Keratinocyte (primary cell): ENCODE measurements around the gene OR4D10. TPM values are rescaled to one million over a fixed set of nuclear protein-coding genes. Genes with fewer than 3 reads are reported as not detected.

ENCODE experiments used
- DNase-seq: peaks from one replicate; pipeline ENCODE4 v3.0.0-alpha.2; 2011; ENCODE audit warnings: low read depth, missing footprints, low spot score
- FAIRE-seq: peaks from 2 replicates; lab custom pipeline; 2011; peaks lifted over from hg19 to GRCh38; lab: Jason Lieb, UNC
- H2AFZ ChIP-seq: 2 replicates; pipeline ENCODE4 v1.6.0; 2012; ENCODE audit warnings: low read length, control low read depth, inconsistent platforms; ENCODE audit not compliant: control insufficient read depth
- H3K27ac ChIP-seq: 2 replicates; pipeline ENCODE4 v1.5.1; 2011; ENCODE audit warnings: low read length; ENCODE audit not compliant: control insufficient read depth, insufficient read depth
- H3K27me3 ChIP-seq: 3 replicates; pipeline ENCODE4 v1.6.0; 2011; ENCODE audit warnings: low read length; ENCODE audit not compliant: control insufficient read depth, insufficient read depth; ENCODE audit errors: extremely low read depth
- H3K36me3 ChIP-seq, 2 experiments: 2 replicates in 1 of 2; 3 replicates in 1 of 2; pipeline ENCODE4 v1.5.1; 2011; ENCODE audit warnings: low read length in 2 of 2, mild to moderate bottlenecking in 1 of 2; ENCODE audit not compliant: control insufficient read depth in 2 of 2, insufficient read depth in 2 of 2; ENCODE audit errors: extremely low read depth in 1 of 2
- H3K4me1 ChIP-seq: 3 replicates; pipeline ENCODE4 v1.5.1; 2011; ENCODE audit warnings: low read length; ENCODE audit not compliant: control insufficient read depth, insufficient read depth; ENCODE audit errors: extremely low read depth
- H3K4me2 ChIP-seq: 3 replicates; pipeline ENCODE4 v1.6.0; 2011; ENCODE audit warnings: low read depth, low read length; ENCODE audit not compliant: control insufficient read depth, insufficient read depth; ENCODE audit errors: extremely low read depth
- H3K4me3 ChIP-seq, 3 experiments: fragments of 200-600 bp in 1 of 3; sonication (generic) in 1 of 3; 2 replicates in 2 of 3; 3 replicates in 1 of 3; pipeline ENCODE4 v1.5.1; 2011 to 2016; ENCODE audit warnings: low read length in 3 of 3, mild to moderate bottlenecking in 3 of 3, control low read depth in 2 of 3, inconsistent platforms in 1 of 3, low read depth in 1 of 3, mixed read lengths in 1 of 3, mixed run types in 1 of 3, moderate library complexity in 1 of 3; ENCODE audit not compliant: control insufficient read depth in 2 of 3, insufficient read depth in 2 of 3; ENCODE audit errors: extremely low read depth in 1 of 3
- H3K79me2 ChIP-seq: 2 replicates; pipeline ENCODE4 v1.6.0; 2012; ENCODE audit warnings: low read length; ENCODE audit not compliant: control insufficient read depth, insufficient read depth
- H3K9ac ChIP-seq: 3 replicates; pipeline ENCODE4 v1.6.0; 2011; ENCODE audit warnings: low read length; ENCODE audit not compliant: control insufficient read depth, insufficient read depth; ENCODE audit errors: extremely low read depth
- H3K9me1 ChIP-seq: 3 replicates; pipeline ENCODE4 v1.6.0; 2011; ENCODE audit warnings: low read length; ENCODE audit not compliant: control insufficient read depth, insufficient read depth; ENCODE audit errors: extremely low read depth
- H3K9me3 ChIP-seq: 2 replicates; pipeline ENCODE4 v1.5.1; 2012; ENCODE audit warnings: low read depth, low read length; ENCODE audit not compliant: control insufficient read depth
- H4K20me1 ChIP-seq: 3 replicates; pipeline ENCODE4 v1.6.0; 2011; ENCODE audit warnings: low read length; ENCODE audit not compliant: control insufficient read depth, insufficient read depth; ENCODE audit errors: extremely low read depth
- EZH2 ChIP-seq: IDR thresholded peaks from one replicate; pipeline ENCODE4 v1.6.1; 2012; ENCODE audit warnings: inconsistent platforms, mild to moderate bottlenecking, low read length, moderate library complexity
- dilution Hi-C: fragments of 300-500 bp; cut with MboI; formaldehyde crosslinking; loops from one replicate; pipeline ENCODE4 v1.7.0; 2020; ENCODE audit warnings: low sequenced_read_pairs; ENCODE audit not compliant: extremely low pct_ligation_motif_present
- polyA plus RNA-seq, 5 experiments: library from polyadenylated mRNA; depleted of rRNA in 3 of 5; stranded (reverse) in 3 of 5; stranded (forward) in 1 of 5; unstranded in 1 of 5; fragments of >200 nt; gene quantifications; 1 replicate in 1 of 5; 2 replicates in 3 of 5; 3 replicates in 1 of 5; pipeline versions ENCODE4 v1.2.1 to v1.2.3, GENCODE V29; 2011 to 2012; ENCODE audit warnings: missing spikeins in 2 of 5, low read depth in 1 of 5, low replicate concordance in 1 of 5
- TF ChIP-seq, protein P1 (sequence below), 3 experiments: IDR thresholded peaks in 1 of 3; conservative IDR thresholded peaks in 1 of 3; optimal IDR thresholded peaks in 1 of 3; 2 replicates in 2 of 3; 3 replicates in 1 of 3; pipeline versions ENCODE3 to v1.5.1; 2011; ENCODE audit warnings: low read length in 3 of 3, mild to moderate bottlenecking in 3 of 3, moderate library complexity in 2 of 3, control low read depth in 1 of 3, inconsistent platforms in 1 of 3; ENCODE audit not compliant: insufficient read depth in 2 of 3; ENCODE audit errors: extremely low read depth in 1 of 3

The OR4D10 gene
- polyA plus RNA-seq, 1 donor (not counting 4 experiments of a cell fraction or from before 2014, with no cell fraction given), result not detected

GRCh38 chr11:59425131-59425530, 48.0 kb upstream of the OR4D10 start:
- Histone ChIP-seq H4K20me1 (no peaks in the 10 kb centered on the region), H3K9ac (no peak overlapping the region), H3K27ac (no peak overlapping the region), H3K36me3 (no peaks in the 10 kb centered on the region), H3K79me2 (no peaks in the 10 kb centered on the region), H3K27me3 (no peaks in the 10 kb centered on the region), H3K4me1 (no peaks in the 10 kb centered on the region), H3K9me3 (no peaks in the 10 kb centered on the region), H3K4me2 (no peak overlapping the region), H3K9me1 (no peaks in the 10 kb centered on the region), H2AFZ (no peak overlapping the region), H3K4me3 (no peak overlapping the region)
- no peak for TF ChIP-seq EZH2
- TF ChIP-seq, protein P1, sequence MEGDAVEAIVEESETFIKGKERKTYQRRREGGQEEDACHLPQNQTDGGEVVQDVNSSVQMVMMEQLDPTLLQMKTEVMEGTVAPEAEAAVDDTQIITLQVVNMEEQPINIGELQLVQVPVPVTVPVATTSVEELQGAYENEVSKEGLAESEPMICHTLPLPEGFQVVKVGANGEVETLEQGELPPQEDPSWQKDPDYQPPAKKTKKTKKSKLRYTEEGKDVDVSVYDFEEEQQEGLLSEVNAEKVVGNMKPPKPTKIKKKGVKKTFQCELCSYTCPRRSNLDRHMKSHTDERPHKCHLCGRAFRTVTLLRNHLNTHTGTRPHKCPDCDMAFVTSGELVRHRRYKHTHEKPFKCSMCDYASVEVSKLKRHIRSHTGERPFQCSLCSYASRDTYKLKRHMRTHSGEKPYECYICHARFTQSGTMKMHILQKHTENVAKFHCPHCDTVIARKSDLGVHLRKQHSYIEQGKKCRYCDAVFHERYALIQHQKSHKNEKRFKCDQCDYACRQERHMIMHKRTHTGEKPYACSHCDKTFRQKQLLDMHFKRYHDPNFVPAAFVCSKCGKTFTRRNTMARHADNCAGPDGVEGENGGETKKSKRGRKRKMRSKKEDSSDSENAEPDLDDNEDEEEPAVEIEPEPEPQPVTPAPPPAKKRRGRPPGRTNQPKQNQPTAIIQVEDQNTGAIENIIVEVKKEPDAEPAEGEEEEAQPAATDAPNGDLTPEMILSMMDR (optimal IDR thresholded peaks at IDR 0.05 in 1 of 3, IDR thresholded peaks at IDR 0.05 in 1 of 3, conservative IDR thresholded peaks at IDR 0.05 in 1 of 3; ENCODE audit: extremely low read depth in 1 of 3, insufficient read depth in 2 of 3, low read length in 3 of 3), result no peak
- DNase-seq (no peak), FAIRE-seq (no peak)
- dilution Hi-C loops, result no loop called here

DNA sequence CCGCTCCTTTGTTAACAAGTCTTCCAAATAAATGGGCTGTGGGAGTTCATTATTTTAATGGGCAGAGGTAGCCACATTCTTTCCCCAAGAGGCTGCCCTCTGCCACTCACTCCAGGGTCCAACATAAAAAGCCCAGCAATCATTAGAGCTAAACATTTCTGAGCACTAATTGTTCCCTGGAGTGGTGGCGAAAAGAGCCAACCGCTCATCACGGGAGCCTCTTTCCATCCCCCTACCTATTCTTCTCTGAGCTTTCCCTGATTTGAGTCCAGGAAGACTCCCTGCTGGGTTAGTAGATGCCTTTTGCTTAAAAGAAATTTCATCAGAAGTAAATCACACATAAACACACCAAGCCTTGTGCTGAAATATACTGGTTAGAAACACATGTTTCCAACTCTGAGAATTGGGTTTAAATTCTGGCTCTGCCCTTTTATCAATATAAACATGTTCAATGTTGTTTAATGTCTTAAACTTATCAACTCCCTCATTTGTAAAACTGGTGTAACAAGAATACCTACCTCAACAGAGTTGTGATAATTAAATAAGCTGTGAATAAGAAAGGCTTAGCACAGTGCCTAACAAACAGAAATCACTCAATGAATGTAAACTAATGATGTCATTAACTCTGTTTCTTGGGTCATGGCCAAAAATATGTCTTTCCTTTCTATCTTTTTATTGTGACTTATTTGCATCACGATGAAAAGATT, 46.6 kb upstream of the OR4D10 start, which contains the start of gene OR5A2:
Gene OR5A2, minus strand, starts transcription at position 53 of the 707 bp plus-strand sequence. CDS start 3,460 bp downstream, outside the sequence.
- no peaks in the 10 kb centered on the region for H3K4me1 ChIP-seq
- dilution Hi-C loops, result no loop called here
- H3K79me2 ChIP-seq, result no peaks in the 10 kb centered on the region
- TF ChIP-seq, protein P1 (optimal IDR thresholded peaks at IDR 0.05 in 1 of 3, IDR thresholded peaks at IDR 0.05 in 1 of 3, conservative IDR thresholded peaks at IDR 0.05 in 1 of 3; ENCODE audit: extremely low read depth in 1 of 3, insufficient read depth in 2 of 3, low read length in 3 of 3), result no peak
- no peak for TF ChIP-seq EZH2
- no peak within 1 kb of the TSS for H2AFZ ChIP-seq
- FAIRE-seq (no peak), DNase-seq (no peak)
- no peaks in the 10 kb centered on the region for H3K9me3 ChIP-seq
- H3K36me3 ChIP-seq, result no peaks in the 10 kb centered on the region
- H4K20me1 ChIP-seq, result no peaks in the 10 kb centered on the region
- no peaks in the 10 kb centered on the region for H3K9me1 ChIP-seq
- no peak within 1 kb of the TSS for H3K4me2 ChIP-seq
- H3K9ac ChIP-seq, result no peak within 1 kb of the TSS
- no peak within 1 kb of the TSS for H3K4me3 ChIP-seq
- H3K27ac ChIP-seq, result no peak within 1 kb of the TSS
- no peaks in the 10 kb centered on the region for H3K27me3 ChIP-seq
